T-helper 1 cell (primary cell): Measurements from ENCODE around the gene SUGCT.

ENCODE experiments used
- DNase-seq, 5 donors: peaks; one replicate each; pipeline ENCODE4 v3.0.0-alpha.2; 2012 to 2020

The SUGCT gene

DNA sequence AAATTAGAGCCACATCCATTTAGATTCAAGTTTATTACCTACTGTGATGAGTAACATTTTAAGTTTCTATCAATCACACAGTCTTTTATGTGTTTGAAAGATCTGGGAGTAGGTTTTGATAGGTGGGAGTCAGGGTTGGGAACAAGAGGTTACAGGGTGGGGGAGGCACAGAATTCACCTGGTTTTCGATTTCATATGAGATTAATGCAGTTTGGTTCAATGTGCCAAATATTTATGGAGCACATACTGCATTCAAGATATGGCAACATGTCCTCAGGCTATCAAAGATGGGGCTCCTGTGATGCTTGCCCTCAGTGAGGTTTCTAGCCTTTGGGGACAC, 564.1 kb downstream of the SUGCT start:
- no peak for DNase-seq

DNA sequence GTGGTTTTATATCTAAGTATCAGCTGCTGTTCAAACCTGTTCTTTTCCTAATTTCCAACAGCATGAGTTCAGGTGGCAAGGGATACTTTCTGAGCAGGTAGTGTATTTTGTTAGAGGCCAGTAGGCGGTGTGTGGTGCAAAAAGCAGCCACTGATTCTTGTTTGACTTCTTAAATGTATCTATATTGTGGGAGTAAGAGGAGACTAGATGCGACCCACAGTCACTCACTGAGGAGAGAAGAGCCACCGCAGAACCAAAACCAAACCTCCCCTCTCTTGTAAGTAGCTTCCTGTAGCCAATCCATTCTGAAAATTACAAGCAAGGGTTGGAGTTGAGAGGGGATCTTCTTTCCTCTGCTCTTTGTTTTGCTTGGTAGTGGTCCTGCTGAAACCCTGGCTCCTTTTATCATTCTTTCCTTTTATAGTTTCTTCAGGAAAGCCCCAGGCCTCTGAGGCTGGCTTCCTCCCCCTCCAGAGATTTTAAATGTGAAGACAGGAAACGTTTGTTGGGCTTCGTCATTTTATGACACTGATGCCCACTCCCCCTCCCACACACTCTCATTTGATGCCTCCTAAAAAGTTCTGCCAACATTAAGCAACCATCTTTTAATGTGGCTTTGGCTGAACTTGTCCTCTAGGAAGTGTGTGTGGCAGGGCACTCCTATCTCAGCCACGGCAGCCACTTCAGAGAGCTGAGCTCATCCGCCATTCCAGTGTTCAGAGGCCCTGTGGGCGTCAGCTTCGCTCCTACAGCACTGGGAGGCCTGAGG, 566.0 kb downstream of the SUGCT start:
- peak in 1 of 5 donors; percentile 5 for DNase-seq

- no peak for DNase-seq
Observed at GRCh38 chr7:40701836-40702551, 567.2 kb downstream of the SUGCT start.

- no peak for DNase-seq
Observed at GRCh38 chr7:40704172-40704571, 569.4 kb downstream of the SUGCT start.

DNA sequence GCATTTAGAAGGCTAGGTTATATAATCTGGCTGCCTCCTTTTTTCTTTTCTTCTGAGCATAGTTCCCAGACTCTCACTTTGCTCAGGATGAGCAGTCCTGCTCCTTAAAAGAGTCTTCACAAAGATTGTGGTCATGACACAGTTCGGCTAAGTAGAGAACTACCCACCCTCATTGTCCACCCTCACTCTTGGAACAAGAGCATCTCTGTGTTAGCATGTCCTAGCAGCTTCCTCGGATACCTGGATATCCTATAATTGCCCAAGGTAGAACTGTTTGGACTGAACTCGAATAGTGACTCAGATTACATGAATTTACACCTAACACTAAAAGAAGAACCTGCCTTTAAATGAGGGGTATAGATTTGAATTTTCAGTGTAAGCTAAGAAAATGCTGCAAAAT, 572.0 kb downstream of the SUGCT start:
- DNase-seq, result no peak

DNA sequence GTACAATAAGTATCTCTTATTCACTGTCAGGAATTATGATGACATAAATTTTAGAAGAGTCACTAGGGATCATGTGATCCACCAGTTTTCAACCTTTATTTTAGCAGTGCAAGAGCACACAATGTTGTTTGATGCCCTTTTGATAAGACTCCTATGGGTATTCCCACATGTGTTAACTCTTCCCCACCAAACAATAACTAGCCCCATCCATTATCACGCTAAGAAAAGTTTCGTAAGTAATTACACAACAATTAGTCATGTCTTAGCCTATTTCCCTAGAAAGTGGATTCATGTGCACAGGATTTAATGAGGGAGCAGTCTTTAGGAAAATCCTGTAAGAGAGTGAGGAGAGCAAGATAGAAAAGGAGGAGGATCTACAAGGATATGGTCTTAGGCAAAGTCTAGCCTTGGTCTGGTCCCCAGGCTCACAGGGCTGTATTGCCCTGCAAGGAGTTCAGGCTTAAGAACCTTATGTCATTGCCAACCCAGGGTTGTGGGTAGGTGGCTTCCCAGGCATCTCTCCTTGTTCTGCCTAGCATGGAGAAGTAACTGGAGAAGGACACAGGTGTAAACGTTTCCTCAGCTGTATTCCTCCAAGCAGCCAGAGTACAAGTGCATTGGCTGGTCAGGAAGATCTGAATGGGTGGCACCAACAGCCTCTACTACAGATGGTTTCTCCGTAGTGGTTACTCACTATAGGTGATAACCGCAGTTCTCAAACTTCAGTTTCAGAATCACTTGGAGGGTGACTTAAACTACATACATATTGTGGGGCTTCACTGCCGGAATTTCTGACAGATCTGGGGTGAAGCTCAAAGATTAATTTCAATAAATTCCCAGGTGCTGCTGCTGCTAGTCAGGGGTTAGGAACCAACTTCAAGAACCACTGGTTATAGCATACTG, 574.5 kb downstream of the SUGCT start:
- DNase-seq, result peak in 1 of 5 donors; percentile 15

- DNase-seq, result no peak
Observed at GRCh38 chr7:40711706-40712105, 576.9 kb downstream of the SUGCT start.

- DNase-seq, result no peak
Observed at GRCh38 chr7:40714363-40715052, 579.7 kb downstream of the SUGCT start.

GRCh38 chr7:40715053-40715430, 580.2 kb downstream of the SUGCT start:
- no peak for DNase-seq

- DNase-seq, result no peak
Observed at GRCh38 chr7:40716052-40716451, 581.2 kb downstream of the SUGCT start.

- DNase-seq, result peak in 1 of 5 donors; percentile 9
Observed at GRCh38 chr7:40717242-40717641, 582.4 kb downstream of the SUGCT start.

- DNase-seq, result no peak
Observed at GRCh38 chr7:40720416-40720815, 585.6 kb downstream of the SUGCT start.

- DNase-seq, result no peak
Observed at GRCh38 chr7:40721342-40721949, 586.6 kb downstream of the SUGCT start.

DNA sequence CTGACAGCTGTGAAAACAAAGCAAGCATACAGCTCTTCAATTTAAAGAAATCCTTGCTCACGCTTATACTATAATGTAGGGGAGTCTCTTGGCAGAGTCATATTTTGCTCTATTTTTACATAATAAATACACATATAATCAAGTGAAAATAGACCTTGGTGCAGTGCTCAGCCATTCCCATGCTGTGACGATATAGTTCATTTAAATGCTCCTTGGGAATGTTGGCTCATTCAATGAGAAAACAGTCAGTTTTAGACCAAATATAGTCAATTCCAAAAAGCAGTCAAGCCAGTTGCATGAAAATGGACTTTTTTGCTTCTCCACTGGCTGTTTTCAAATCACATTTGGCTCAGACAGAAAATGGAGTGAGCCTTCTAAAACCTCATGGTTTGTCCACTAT, 587.4 kb downstream of the SUGCT start:
- no peak for DNase-seq

DNA sequence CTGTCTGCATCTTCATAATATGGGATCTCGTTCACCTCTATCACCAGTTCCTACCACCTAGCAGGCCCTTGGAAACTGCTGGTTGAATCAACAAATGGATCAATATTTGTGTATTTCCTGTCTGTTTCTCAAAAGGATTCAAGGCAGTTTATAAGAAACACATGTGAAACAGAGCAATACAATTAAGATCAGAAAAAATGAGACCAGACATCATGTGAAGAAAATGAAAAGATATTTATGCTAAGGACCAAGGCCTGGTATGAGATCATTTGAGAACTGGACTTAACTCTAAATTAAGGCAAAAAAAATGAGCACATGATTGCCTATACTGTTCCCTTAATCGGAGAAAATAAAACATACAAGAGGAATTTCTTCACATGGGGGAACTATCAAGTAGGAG, 589.0 kb downstream of the SUGCT start:
- DNase-seq, result no peak

- no peak for DNase-seq
Observed at GRCh38 chr7:40726559-40726958, 591.8 kb downstream of the SUGCT start.

GRCh38 chr7:40733114-40733513, 598.3 kb downstream of the SUGCT start:
- no peak for DNase-seq

DNA sequence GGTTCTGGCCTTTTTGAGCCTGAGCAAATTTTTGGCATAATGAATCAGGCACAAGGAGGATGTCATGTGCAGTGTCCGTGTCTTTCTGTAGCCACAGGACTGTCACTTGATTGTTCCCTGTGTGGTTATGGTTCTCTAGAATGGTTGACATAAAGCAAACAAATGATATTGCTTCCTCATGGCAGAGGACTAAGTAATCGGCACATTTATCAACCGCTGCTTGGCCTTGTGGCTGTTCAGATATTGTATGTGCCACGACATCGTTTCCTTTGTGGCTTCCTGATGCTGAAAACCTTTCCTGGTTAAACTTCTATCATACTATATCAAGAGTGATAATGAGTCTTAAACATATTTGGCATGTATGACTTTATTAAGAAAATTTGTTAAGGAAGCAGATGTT, 598.8 kb downstream of the SUGCT start:
- DNase-seq, result no peak

GRCh38 chr7:40739257-40739656, 604.5 kb downstream of the SUGCT start:
- DNase-seq, result no peak

DNA sequence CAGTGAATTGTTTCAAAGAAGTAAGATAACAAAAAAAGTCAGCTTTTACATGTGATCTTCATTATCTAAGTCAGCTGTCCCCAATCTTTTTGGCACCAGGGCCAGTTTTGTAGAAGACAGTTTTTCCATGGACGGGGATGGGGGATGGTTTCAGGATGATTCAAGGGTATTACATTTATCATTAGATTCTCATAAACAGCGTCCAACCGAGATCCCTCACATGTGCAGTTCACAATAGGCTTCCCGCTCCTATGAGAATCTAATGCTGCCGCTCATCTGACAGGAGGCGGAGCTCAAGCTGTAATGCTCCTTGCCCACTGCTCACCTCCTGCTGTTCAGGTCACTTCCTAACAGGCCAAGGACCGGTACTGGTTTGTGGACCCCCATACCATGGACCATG, 607.5 kb downstream of the SUGCT start:
- DNase-seq, result no peak

DNA sequence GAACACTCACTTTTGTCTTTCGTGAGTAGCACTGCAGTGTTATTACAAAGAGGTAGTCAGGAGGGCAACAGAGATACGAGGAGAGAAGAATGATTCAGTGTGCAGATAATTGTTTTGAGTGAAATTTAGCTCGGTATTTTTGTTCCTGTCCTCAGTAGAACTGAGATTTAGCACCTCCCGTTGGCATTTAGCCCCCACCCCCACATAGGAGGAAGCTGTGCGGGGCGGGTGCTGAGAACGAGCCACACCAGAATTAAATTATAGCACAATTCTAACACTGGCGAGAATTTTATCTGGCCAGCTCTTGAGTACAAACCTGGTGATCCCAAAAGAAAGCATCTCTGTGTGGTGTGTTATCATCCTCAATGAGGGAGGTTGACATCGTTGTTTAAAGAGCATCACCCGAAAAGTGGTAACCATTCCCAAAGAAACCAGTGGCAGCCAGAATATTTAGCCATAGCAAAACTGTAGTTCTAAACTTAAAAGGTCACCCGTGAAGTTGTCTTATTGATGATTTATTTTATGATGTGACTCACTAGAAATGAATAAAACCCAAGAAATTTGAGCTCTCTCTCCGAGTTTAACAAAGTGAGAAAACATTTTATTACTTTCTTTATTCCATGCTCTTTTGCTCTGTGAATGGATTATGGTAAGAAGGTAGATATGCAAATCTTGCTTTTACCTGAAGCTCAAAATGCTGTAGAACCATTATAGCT, 612.2 kb downstream of the SUGCT start:
- no peak for DNase-seq

DNA sequence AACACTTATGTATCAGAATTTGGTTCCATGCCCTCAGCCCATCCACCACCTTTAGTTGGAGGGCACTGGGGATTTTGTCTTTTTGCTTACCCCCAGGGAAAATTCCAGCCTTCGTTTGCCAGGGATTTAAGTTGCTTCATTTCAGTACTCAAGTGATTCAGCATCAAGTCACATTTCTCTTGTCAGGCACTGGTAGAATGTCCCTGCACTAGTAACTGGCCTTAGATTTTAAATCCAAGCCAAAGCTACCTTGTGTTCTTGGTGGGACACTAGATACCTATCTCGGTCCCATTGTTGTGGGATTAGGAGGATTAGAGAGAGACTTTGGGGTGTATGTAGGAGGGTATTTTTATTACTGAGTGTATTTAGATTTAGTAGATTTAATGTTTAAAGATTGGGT, 613.1 kb downstream of the SUGCT start:
- no peak for DNase-seq
